ES-I3 (cell line): ENCODE results near the gene INAVA.

Experiments
- H3K36me3 ChIP-seq: 2 replicates; pipeline ENCODE4 v1.6.1; 2013; ENCODE audit warnings: mild to moderate bottlenecking, low read length, control low read depth, moderate library complexity; ENCODE audit not compliant: insufficient read depth
- H3K4me1 ChIP-seq: 2 replicates; pipeline ENCODE4 v1.6.1; 2013; ENCODE audit warnings: mild to moderate bottlenecking, control low read depth, low read length; ENCODE audit not compliant: insufficient read depth
- H3K9ac ChIP-seq: 2 replicates; pipeline ENCODE4 v1.6.1; 2013; ENCODE audit warnings: low read depth, mild to moderate bottlenecking, low read length, moderate library complexity
- H3K9me3 ChIP-seq: 2 replicates; pipeline ENCODE4 v1.6.1; 2013; ENCODE audit warnings: mild to moderate bottlenecking, low read length, moderate library complexity; ENCODE audit not compliant: control insufficient read depth, insufficient read depth

The INAVA gene

GRCh38 chr1:200887772-200888348 lies 6.8 kb upstream of the INAVA start:
- H3K9ac ChIP-seq: no peak overlapping the region
- H3K9me3 ChIP-seq: no peaks in the 10 kb centered on the region
- peaks cover 21% of the 10 kb centered on the region for H3K4me1 ChIP-seq
- H3K36me3 ChIP-seq: no peaks in the 10 kb centered on the region

GRCh38 chr1:200888349-200888838 lies 6.3 kb upstream of the INAVA start:
- Histone ChIP-seq H3K9me3 (no peaks in the 10 kb centered on the region), H3K36me3 (no peaks in the 10 kb centered on the region), H3K9ac (no peak overlapping the region), H3K4me1 (peaks cover 24% of the 10 kb centered on the region)

GRCh38 chr1:200889571-200889970 lies 5.1 kb upstream of the INAVA start:
- Histone ChIP-seq H3K4me1 (peaks cover 35% of the 10 kb centered on the region), H3K9me3 (no peaks in the 10 kb centered on the region)

DNA sequence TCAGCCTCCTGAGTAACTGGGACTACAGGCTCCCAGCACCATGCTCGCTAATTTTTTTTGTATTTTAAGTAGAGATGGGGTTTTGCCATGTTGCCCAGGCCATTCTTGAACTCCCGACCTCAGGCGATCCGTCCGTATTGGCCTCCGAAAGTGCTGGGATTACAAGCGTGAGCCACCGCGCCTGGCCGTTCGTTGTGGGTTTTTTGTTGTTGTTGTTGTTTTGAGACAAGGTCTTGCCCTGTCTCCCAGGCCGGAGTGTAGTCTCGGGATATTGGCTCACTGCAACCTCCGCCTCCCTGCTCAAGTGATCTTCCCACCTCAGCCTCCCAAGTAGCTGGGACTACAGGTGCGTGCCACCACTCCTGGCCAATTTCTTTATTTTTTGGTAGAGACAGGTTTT lies 4.7 kb upstream of the INAVA start:
- Histone ChIP-seq H3K4me1 (peaks cover 39% of the 10 kb centered on the region), H3K36me3 (no peaks in the 10 kb centered on the region), H3K9ac (no peak overlapping the region), H3K9me3 (no peaks in the 10 kb centered on the region)

More at GRCh38 chr1:200889571-200889970, 5.1 kb upstream of the INAVA start:
- H3K9ac ChIP-seq: no peak overlapping the region
- H3K36me3 ChIP-seq: no peaks in the 10 kb centered on the region

DNA sequence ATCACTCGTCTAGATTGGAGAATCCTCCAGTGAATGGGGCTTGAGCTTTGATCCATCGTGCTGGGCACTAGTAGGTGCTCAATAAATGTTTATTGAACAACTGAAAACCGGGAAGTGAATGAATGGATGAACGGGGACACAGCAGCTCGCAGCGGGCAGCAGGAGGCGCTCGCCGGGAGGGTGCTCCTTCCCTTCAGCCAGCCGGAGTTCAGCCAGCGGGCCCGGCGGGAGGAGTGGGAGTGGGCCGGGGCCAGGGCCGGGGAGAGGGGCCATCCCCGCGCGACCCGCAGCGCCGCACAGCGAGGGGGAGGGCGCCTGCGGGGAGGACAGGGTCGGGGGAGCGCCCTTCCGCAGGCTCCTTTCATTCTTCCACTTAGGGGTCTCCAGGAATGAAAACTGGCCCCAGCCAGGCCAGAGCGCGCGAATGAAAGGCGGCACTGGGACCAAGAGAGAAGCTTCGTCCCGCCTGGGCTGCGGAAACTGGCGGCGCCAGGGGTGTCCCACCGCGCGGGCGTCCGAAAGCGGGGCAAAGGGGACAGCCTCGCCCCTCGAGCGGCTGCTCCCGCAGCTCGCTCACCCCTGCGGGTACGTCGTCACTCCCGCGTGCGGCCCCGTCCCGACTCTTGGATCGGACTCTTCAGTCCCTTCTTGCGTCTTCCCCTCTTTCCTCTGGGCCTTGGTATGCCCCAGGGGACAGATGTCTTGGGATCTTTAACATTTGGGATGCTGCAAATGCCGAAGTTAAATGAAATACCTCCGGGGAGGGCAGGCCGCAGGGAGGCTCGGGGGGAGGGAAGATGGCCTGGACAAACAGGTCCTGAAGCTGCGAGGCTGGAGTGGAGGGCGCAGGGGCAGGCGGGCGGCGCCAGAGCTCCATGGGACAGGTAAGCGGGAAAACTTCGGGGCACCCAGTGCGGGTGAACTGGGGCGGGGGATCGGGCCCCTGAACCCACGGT lies 3.6 kb upstream of the INAVA start:
- Histone ChIP-seq H3K36me3 (no peaks in the 10 kb centered on the region), H3K4me1 (peaks cover 50% of the 10 kb centered on the region), H3K9me3 (no peaks in the 10 kb centered on the region), H3K9ac (peak overlapping the region; percentile 89)

GRCh38 chr1:200891774-200892157 lies 2.9 kb upstream of the INAVA start:
- H3K4me1 ChIP-seq: peaks cover 52% of the 10 kb centered on the region
- H3K9ac ChIP-seq: peak overlapping the region; percentile 89

GRCh38 chr1:200892546-200892945 lies 2.2 kb upstream of the INAVA start:
- Histone ChIP-seq H3K4me1 (peaks cover 54% of the 10 kb centered on the region), H3K36me3 (no peaks in the 10 kb centered on the region), H3K9ac (peak overlapping the region; percentile 89), H3K9me3 (no peaks in the 10 kb centered on the region)

More at GRCh38 chr1:200891774-200892157, 2.9 kb upstream of the INAVA start:
- Histone ChIP-seq H3K36me3 (no peaks in the 10 kb centered on the region), H3K9me3 (no peaks in the 10 kb centered on the region)

- peak overlapping the region; percentile 89; the same call in 1 of the 2 replicates for H3K9ac ChIP-seq
- H3K9me3 ChIP-seq: no peaks in the 10 kb centered on the region
- peaks cover 54% of the 10 kb centered on the region for H3K4me1 ChIP-seq
- H3K36me3 ChIP-seq: no peaks in the 10 kb centered on the region
Measured at GRCh38 chr1:200892958-200893357, 1.7 kb upstream of the INAVA start.

GRCh38 chr1:200893411-200893901 lies 1.2 kb upstream of the INAVA start:
- no peaks in the 10 kb centered on the region for H3K36me3 ChIP-seq
- H3K9ac ChIP-seq: peak overlapping the region; percentile 26; the same call in 1 of the 2 replicates
- H3K9me3 ChIP-seq: no peaks in the 10 kb centered on the region
- peaks cover 52% of the 10 kb centered on the region for H3K4me1 ChIP-seq

DNA sequence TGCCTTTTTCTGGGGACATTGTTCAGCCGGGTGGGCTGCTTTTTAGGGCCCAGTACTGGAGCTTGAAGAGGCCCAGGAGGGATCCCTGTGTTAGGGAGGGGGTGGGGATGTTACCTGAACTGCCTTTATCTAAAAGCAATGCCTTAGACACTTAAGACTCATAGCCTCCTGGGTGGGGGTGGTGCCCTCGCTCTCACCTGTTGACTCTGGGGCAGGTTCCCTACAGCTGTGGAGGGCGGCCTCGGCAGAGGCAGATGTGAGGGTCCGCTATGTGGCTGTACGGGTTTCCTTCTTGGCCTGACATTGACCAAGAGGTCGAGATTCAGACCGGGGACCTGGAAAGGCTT lies 716 bp downstream of the INAVA start:
- Histone ChIP-seq H3K9ac (no peak overlapping the region; the same call in 1 of the 2 replicates), H3K36me3 (no peaks in the 10 kb centered on the region), H3K4me1 (peaks cover 49% of the 10 kb centered on the region), H3K9me3 (no peaks in the 10 kb centered on the region)

DNA sequence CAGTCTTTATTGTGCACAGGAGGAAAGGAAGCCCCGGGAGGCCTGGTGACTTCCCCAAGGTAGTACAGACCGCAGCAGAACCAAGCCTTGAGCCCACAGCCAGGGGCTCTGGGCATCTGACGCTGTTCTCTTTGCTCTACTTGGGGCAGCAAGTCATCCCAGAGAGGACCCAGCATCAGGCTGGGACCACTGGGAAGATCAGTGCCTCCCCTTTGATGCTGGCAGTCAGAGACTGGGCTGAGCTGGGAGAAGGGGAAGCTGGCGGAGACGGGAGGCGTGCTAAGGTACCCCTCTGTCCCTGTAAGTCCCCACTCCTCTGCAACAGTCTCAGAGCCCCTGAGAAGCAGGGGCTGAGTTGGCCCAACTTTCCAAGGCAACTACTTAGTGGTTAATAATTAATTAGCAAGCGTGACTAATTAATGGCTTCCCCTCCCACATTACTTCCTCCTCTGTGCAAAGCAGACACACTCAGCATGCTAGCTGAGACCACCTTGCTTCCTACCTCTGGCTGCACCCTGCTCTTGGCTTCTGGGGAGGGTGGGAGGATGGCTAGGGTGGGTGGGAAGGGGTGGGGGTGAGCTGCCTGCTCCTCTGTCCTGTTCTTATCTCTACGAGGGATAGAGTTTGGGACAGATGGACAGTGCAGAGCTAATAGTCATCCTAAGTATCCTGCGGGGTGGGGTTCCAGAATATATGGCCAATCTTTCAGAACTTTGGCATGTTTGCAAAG lies 1.3 kb downstream of the INAVA start:
- no peak overlapping the region for H3K9ac ChIP-seq
- H3K9me3 ChIP-seq: no peaks in the 10 kb centered on the region
- H3K36me3 ChIP-seq: no peaks in the 10 kb centered on the region
- H3K4me1 ChIP-seq: peaks cover 49% of the 10 kb centered on the region

GRCh38 chr1:200896531-200897196 lies 2.0 kb downstream of the INAVA start:
- peaks cover 49% of the 10 kb centered on the region for H3K4me1 ChIP-seq
- no peaks in the 10 kb centered on the region for H3K9me3 ChIP-seq
- no peak overlapping the region for H3K9ac ChIP-seq
- no peaks in the 10 kb centered on the region; the same call in 1 of the 2 replicates for H3K36me3 ChIP-seq

GRCh38 chr1:200897259-200897658 lies 2.6 kb downstream of the INAVA start:
- H3K9ac ChIP-seq: no peak overlapping the region
- peaks cover 49% of the 10 kb centered on the region for H3K4me1 ChIP-seq
- H3K36me3 ChIP-seq: no peaks in the 10 kb centered on the region; the same call in 1 of the 2 replicates
- no peaks in the 10 kb centered on the region for H3K9me3 ChIP-seq

DNA sequence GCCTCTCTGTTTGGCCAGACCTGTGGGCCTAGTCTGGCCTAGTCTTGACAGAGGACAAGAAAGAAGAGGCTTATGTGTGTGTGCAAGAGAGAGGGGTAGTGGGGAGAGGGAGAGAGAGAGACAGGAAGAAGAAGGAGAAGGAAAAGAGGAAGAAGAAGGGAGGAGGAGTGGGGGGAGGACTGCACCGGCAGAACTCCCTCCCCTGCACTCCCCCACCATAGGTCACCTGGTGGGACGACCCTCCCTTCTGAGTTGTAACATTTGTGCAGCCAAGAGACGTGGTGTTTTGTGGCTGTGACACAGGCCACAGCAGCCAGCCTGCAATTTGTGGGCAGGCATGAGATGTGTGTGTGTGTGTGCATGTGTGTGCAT lies 4.3 kb downstream of the INAVA start:
- no peaks in the 10 kb centered on the region; the same call in 1 of the 2 replicates for H3K36me3 ChIP-seq
- no peak overlapping the region for H3K9ac ChIP-seq
- no peaks in the 10 kb centered on the region for H3K9me3 ChIP-seq
- H3K4me1 ChIP-seq: peaks cover 37% of the 10 kb centered on the region
